Measurements from ENCODE around the gene DIAPH3. TPM values are rescaled to one million over a fixed set of nuclear protein-coding genes. Genes with fewer than 3 reads are reported as not detected.

DIAPH3 gene
- polyA plus RNA-seq, 3 donors: 0.04 to 0.09 TPM; not detected in 1

DNA sequence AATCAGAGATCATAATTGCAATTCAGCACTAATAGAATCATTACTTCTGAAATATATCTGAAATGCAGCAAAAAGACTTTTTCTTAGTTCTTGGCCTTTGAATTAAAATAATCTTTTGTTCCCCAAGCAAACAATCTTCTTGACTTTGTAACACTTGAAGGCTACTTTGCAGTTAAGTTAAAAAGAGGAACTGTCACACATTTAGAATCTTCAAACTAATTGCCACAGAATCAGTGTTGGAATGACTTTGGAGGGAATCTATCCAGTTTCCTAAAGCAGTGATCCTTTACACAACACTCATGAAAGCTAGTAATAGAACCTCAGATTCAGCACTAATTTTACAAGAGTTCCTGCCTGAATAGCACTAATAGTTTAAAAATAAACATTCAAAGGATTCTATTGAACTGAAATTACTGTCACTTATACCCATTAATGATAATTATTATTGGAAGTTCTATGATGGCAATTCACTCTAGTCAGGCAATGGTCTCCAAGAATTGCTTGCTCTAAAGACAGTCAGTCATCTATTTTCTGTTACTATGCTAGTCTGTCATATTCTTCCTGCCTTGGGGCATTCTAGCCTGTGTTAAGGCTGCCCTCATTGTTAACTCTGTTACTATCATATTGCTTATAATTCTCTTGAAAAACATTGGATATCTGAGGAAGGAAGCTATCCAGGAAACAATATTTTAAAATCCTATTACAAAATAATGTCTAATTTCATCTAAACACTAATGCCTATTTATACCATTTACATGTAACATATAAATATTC, 362.4 kb downstream of the DIAPH3 start:
- Histone ChIP-seq H3K4me3 (replicated peaks in 1 of 3; ENCODE audit: low read depth in 2 of 3, low read length in 3 of 3) (no peak overlapping the region), H3K4me2 (replicated peaks; ENCODE audit: extremely low read depth, low read length, poor library complexity, severe bottlenecking) (no peak overlapping the region), H3K9ac (ENCODE audit: insufficient read depth, low read length, poor library complexity, severe bottlenecking) (no peak overlapping the region), H3K27ac (ENCODE audit: low read depth in 1 of 2, low read length in 2 of 2) (no peak overlapping the region), H4K20me1 (ENCODE audit: insufficient read depth, low read length) (no peaks in the 10 kb centered on the region), H3K9me3 (replicated peaks in 1 of 2; ENCODE audit: control insufficient read depth in 1 of 2, insufficient read depth in 1 of 2, low read length in 2 of 2) (no peaks in the 10 kb centered on the region), H2AFZ (ENCODE audit: insufficient read depth, low read depth, low read length, poor library complexity, severe bottlenecking) (no peak overlapping the region), H3K36me3 (replicated peaks in 1 of 2; ENCODE audit: control insufficient read depth in 1 of 2, insufficient read depth in 2 of 2, low read length in 2 of 2) (no peaks in the 10 kb centered on the region), H3K27me3 (ENCODE audit: control insufficient read depth in 2 of 2, insufficient read depth in 2 of 2, low read length in 2 of 2) (no peaks in the 10 kb centered on the region), H3K4me1 (ENCODE audit: control insufficient read depth in 1 of 2, insufficient read depth in 2 of 2, low read length in 2 of 2) (no peaks in the 10 kb centered on the region), H3K79me2 (ENCODE audit: insufficient read depth, low read length) (no peaks in the 10 kb centered on the region)
- no peak for DNase-seq
- Mint-ChIP-seq H3K4me1 (no peaks in the 10 kb centered on the region), H3K36me3 (peaks cover 0 to 4% of the 10 kb centered on the region in 2 donors), H3K27me3 (ENCODE audit: low read depth in 3 of 3) (no peaks in the 10 kb centered on the region), H3K9me3 (peaks cover 0 to 2% (median 0%) of the 10 kb centered on the region in 7 donors), H3K4me3 (no peak overlapping the region), H3K27ac (no peak overlapping the region)
- intact Hi-C loops (cut with micrococcal nuclease): no loop called here
- TF ChIP-seq, protein P1, sequence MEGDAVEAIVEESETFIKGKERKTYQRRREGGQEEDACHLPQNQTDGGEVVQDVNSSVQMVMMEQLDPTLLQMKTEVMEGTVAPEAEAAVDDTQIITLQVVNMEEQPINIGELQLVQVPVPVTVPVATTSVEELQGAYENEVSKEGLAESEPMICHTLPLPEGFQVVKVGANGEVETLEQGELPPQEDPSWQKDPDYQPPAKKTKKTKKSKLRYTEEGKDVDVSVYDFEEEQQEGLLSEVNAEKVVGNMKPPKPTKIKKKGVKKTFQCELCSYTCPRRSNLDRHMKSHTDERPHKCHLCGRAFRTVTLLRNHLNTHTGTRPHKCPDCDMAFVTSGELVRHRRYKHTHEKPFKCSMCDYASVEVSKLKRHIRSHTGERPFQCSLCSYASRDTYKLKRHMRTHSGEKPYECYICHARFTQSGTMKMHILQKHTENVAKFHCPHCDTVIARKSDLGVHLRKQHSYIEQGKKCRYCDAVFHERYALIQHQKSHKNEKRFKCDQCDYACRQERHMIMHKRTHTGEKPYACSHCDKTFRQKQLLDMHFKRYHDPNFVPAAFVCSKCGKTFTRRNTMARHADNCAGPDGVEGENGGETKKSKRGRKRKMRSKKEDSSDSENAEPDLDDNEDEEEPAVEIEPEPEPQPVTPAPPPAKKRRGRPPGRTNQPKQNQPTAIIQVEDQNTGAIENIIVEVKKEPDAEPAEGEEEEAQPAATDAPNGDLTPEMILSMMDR (IDR thresholded peaks at IDR 0.05): no peak

- Histone ChIP-seq H3K4me3 (replicated peaks in 1 of 3; ENCODE audit: low read depth in 2 of 3, low read length in 3 of 3) (no peak overlapping the region), H3K79me2 (ENCODE audit: insufficient read depth, low read length) (no peaks in the 10 kb centered on the region), H4K20me1 (ENCODE audit: insufficient read depth, low read length) (no peaks in the 10 kb centered on the region), H2AFZ (ENCODE audit: insufficient read depth, low read depth, low read length, poor library complexity, severe bottlenecking) (no peak overlapping the region), H3K4me2 (replicated peaks; ENCODE audit: extremely low read depth, low read length, poor library complexity, severe bottlenecking) (no peak overlapping the region), H3K9ac (ENCODE audit: insufficient read depth, low read length, poor library complexity, severe bottlenecking) (no peak overlapping the region), H3K27me3 (ENCODE audit: control insufficient read depth in 2 of 2, insufficient read depth in 2 of 2, low read length in 2 of 2) (no peaks in the 10 kb centered on the region), H3K9me3 (replicated peaks in 1 of 2; ENCODE audit: control insufficient read depth in 1 of 2, insufficient read depth in 1 of 2, low read length in 2 of 2) (no peaks in the 10 kb centered on the region), H3K4me1 (ENCODE audit: control insufficient read depth in 1 of 2, insufficient read depth in 2 of 2, low read length in 2 of 2) (no peaks in the 10 kb centered on the region), H3K36me3 (replicated peaks in 1 of 2; ENCODE audit: control insufficient read depth in 1 of 2, insufficient read depth in 2 of 2, low read length in 2 of 2) (no peaks in the 10 kb centered on the region), H3K27ac (ENCODE audit: low read depth in 1 of 2, low read length in 2 of 2) (no peak overlapping the region)
- H3K4me1 Mint-ChIP-seq: no peaks in the 10 kb centered on the region
- TF ChIP-seq, protein P1 (IDR thresholded peaks at IDR 0.05): no peak
- peaks cover 0 to 3% of the 10 kb centered on the region in 2 donors for H3K36me3 Mint-ChIP-seq
- WGBS (ENCODE audit: insufficient coverage): 94% methylated on average over 1 of the region's 2 CpGs
- no peak for DNase-seq
- H3K27me3 Mint-ChIP-seq (ENCODE audit: low read depth in 3 of 3): no peaks in the 10 kb centered on the region
- peaks cover 0 to 3% (median 0%) of the 10 kb centered on the region in 7 donors for H3K9me3 Mint-ChIP-seq
- intact Hi-C loops (cut with micrococcal nuclease): no loop called here
- H3K27ac Mint-ChIP-seq: no peak overlapping the region
- H3K4me3 Mint-ChIP-seq: no peak overlapping the region
Observed at GRCh38 chr13:59793107-59793506, 370.6 kb downstream of the DIAPH3 start.

Measured in CD14-positive monocyte (primary cell).